ENCODE results near the gene CDH13. TPM values are rescaled to one million over a fixed set of nuclear protein-coding genes. Genes with fewer than 3 reads are reported as not detected.

Gene CDH13
- total and polyA plus RNA-seq, 10 of the 15 experiments (the other 5 are each of a cell fraction or from before 2014, with no cell fraction given), result under 0.01 to 0.05 TPM; not detected in 8

DNA sequence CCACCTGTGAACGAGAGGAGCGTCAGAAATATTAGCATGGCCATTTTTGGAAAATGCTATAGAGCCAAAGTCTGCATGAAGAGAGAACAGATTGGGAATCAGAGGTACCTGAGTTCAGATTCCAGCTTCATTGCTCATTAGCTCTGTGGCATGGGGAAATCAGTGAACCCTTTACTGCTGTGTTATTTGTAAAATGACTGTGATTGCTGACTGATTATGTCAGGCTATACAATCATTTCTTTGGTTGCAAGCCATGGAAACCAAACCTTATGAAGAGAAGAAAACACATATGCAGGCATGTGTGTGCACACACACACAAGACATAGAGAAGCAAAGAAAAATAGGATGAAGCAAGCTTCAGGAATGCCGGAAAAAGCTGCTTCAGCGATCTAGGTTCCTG is 1079.6 kb downstream of the CDH13 start (continued):
- TF ChIP-seq, protein P1, sequence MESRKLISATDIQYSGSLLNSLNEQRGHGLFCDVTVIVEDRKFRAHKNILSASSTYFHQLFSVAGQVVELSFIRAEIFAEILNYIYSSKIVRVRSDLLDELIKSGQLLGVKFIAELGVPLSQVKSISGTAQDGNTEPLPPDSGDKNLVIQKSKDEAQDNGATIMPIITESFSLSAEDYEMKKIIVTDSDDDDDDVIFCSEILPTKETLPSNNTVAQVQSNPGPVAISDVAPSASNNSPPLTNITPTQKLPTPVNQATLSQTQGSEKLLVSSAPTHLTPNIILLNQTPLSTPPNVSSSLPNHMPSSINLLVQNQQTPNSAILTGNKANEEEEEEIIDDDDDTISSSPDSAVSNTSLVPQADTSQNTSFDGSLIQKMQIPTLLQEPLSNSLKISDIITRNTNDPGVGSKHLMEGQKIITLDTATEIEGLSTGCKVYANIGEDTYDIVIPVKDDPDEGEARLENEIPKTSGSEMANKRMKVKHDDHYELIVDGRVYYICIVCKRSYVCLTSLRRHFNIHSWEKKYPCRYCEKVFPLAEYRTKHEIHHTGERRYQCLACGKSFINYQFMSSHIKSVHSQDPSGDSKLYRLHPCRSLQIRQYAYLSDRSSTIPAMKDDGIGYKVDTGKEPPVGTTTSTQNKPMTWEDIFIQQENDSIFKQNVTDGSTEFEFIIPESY (IDR thresholded peaks at IDR 0.05), result no peak
- TF ChIP-seq ESRRA (IDR thresholded peaks at IDR 0.05; ENCODE audit: low read length) (no peak), ATF2 (IDR thresholded peaks at IDR 0.05; ENCODE audit: low read length) (no peak), SMC3 (IDR thresholded peaks at IDR 0.05; ENCODE audit: borderline replicate concordance, low read length) (no peak), IRF4 (IDR thresholded peaks at IDR 0.05; ENCODE audit: low read depth, low read length) (no peak)

- in situ Hi-C loops (cut with MboI), result no loop called here
- H3K36me3 ChIP-seq (ENCODE audit: control insufficient read depth in 2 of 2, insufficient read depth in 2 of 2, low read length in 1 of 2), result no peaks in the 10 kb centered on the region
- TF ChIP-seq PAX5 (IDR thresholded peaks at IDR 0.05; ENCODE audit: borderline replicate concordance, low read depth, low read length) (no peak), HDAC2 (IDR thresholded peaks at IDR 0.05) (no peak), ZNF217 (IDR thresholded peaks at IDR 0.05) (no peak), GATAD2B (conservative IDR thresholded peaks at IDR 0.05; ENCODE audit: low read depth) (no peak), SRF (IDR thresholded peaks at IDR 0.05; ENCODE audit: low read depth in 2 of 2, low read length in 2 of 2) (no peak), PML (IDR thresholded peaks at IDR 0.05; ENCODE audit: low read length) (no peak), BCLAF1 (IDR thresholded peaks at IDR 0.05) (no peak), PKNOX1 (IDR thresholded peaks at IDR 0.05) (no peak), SMARCA5 (IDR thresholded peaks at IDR 0.05) (no peak), ZBED1 (IDR thresholded peaks at IDR 0.05; ENCODE audit: borderline replicate concordance) (no peak)
- TF ChIP-seq, protein P2, sequence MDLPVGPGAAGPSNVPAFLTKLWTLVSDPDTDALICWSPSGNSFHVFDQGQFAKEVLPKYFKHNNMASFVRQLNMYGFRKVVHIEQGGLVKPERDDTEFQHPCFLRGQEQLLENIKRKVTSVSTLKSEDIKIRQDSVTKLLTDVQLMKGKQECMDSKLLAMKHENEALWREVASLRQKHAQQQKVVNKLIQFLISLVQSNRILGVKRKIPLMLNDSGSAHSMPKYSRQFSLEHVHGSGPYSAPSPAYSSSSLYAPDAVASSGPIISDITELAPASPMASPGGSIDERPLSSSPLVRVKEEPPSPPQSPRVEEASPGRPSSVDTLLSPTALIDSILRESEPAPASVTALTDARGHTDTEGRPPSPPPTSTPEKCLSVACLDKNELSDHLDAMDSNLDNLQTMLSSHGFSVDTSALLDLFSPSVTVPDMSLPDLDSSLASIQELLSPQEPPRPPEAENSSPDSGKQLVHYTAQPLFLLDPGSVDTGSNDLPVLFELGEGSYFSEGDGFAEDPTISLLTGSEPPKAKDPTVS (IDR thresholded peaks at IDR 0.05; ENCODE audit: low read depth, low read length), result no peak
Observed at GRCh38 chr16:83711069-83711468, 1084.3 kb downstream of the CDH13 start.

More at GRCh38 chr16:83711069-83711468, 1084.3 kb downstream of the CDH13 start:
- ATAC-seq (no peak), DNase-seq (ENCODE audit: low read depth, low spot score) (no peak), FAIRE-seq (no peak)
- no peaks in the 10 kb centered on the region for H3K4me1 ChIP-seq (ENCODE audit: control insufficient read depth, insufficient read depth, low read length)
- no peak overlapping the region for H2AFZ ChIP-seq (ENCODE audit: control insufficient read depth, low read depth, low read length)
- POLR2A ChIA-PET, result no interaction called here
- H4K20me1 ChIP-seq (ENCODE audit: control insufficient read depth, insufficient read depth), result no peaks in the 10 kb centered on the region
- SMC1A ChIA-PET (ENCODE audit: uncharacterized antibody, unreplicated experiment), result no interaction called here
- RAD21 ChIA-PET (ENCODE audit: unreplicated experiment), result no interaction called here
- WGBS (ENCODE audit: insufficient coverage, insufficient replicate concordance, low lambda C conversion rate, missing lambda C conversion rate), result 0% methylated on average over 3 of the region's 3 CpGs
- H3K27ac ChIP-seq (ENCODE audit: control insufficient read depth, insufficient read depth), result no peak overlapping the region
- H3K4me3 ChIP-seq, result no peak overlapping the region
- CTCF ChIA-PET, result no interaction called here
- no peak overlapping the region for H3K4me2 ChIP-seq (ENCODE audit: control insufficient read depth, insufficient read depth)
- no peak overlapping the region for H3K9ac ChIP-seq (ENCODE audit: control insufficient read depth, insufficient read depth, low read length)
- BruUV-seq (replicated peaks), result no TSS peak
- H3K27me3 ChIP-seq (replicated peaks in 1 of 2; ENCODE audit: control insufficient read depth in 2 of 2, insufficient read depth in 2 of 2, low read length in 1 of 2), result no peaks in the 10 kb centered on the region
- intact Hi-C loops (cut with micrococcal nuclease; ENCODE audit: unreplicated experiment), result no loop called here
- no peaks in the 10 kb centered on the region for H3K79me2 ChIP-seq (ENCODE audit: control insufficient read depth, insufficient read depth, low read length)
- H3K9me3 ChIP-seq (replicated peaks; ENCODE audit: control insufficient read depth, insufficient read depth, low read length), result no peaks in the 10 kb centered on the region
